LoVo (cell line): ENCODE measurements around the gene RNF2.
"Not testable (repeated sequence)": the region's sequence is repeated elsewhere in the genome, so short reads cannot be mapped to it uniquely, and the experiment has no call there.

ENCODE experiments used
- DNase-seq: peaks from one replicate; pipeline ENCODE4 v3.0.0-alpha.2; 2016; ENCODE audit warnings: low spot score

Gene RNF2

DNA sequence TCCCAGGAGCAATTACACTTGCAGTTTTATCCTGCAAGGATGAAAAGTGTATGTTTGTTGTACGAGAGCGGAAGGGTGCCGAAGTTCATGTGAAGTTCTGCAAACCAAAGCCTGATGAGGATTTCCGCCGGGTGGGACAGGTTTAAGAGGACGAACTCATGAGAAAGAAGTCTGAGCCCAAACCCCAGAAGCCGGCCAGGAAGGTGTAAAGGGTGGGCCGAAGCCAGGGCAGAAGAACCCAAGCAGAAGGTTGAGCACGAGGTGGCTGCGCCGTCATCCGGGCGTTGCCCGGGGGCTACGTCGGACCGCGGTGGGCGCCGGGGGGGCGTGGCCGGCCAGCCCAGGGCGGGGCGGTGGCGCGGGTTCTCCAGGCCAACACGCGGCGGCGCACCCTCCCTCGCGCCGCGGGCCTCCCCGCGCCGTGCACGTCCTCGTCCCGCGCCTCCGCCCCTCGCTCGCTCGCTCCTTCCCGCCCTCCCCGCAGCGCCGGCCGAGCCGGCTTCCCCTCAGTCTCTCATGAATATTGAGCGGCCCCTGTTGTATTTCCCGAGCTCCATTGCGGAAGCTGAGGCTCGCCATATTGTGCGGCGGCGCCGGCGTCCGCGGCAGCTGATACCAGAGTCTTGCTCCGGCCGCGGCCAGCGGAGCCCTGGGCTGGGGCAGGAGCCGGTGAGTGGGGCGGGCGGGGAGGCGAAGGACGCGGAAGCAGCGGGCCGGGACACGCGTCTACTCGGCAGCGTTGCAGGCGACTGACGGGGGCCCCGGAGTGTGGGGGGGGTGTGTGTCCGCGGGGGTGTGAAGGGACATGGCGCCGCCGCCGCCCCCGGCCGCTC is at the start of gene RNF2:
RNF2 (plus strand) TSS at position 578 of the 833 bp plus-strand sequence. CDS start 41,996 bp downstream, outside the sequence.
- peak; percentile 80 for DNase-seq

DNA sequence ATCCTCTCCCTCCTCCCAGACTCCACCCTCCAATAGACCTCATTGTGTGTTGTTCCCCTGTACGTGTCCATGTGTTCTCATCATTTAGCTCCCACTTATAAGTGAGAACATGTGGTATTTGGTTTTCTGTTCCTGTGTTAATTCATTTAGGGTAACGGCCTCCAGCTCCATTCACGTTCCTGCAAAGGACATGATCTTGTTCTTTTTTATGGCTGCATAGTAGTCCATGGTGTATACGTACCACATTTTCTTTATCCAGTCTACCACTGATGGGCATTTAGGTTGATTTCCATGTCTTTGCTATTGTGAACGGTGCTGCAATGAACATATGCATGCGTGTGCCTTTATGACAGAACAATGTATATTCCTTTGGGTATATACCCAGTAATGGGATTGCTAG is 45.4 kb upstream of the RNF2 start:
- DNase-seq = not testable (repeated sequence)

- peak; percentile 41 for DNase-seq
Measured at GRCh38 chr1:185001312-185001880, 44.0 kb upstream of the RNF2 start.

- DNase-seq = no peak
Measured at GRCh38 chr1:185008838-185009237, 36.5 kb upstream of the RNF2 start.

DNA sequence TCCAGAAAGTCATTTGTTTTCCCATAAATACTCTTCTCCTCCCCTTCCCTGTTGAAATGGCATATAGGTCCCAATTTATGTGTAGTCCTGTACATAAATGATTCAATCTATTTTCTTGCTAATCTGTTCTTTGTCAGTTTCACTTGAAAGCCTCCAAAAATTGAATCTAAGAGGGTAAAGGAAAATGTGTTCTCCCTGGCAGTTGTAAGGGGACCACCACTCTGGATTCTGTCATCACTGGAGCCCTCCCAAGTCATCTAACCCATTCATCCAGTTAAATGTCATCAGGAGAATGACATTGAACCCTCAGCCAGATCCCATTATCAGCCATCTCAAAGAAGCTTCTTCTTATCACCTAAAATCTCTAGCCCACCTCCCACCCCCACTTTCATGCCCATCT is 35.0 kb upstream of the RNF2 start:
- DNase-seq = no peak

GRCh38 chr1:185014941-185015340 is 30.4 kb upstream of the RNF2 start:
- DNase-seq = no peak

DNA sequence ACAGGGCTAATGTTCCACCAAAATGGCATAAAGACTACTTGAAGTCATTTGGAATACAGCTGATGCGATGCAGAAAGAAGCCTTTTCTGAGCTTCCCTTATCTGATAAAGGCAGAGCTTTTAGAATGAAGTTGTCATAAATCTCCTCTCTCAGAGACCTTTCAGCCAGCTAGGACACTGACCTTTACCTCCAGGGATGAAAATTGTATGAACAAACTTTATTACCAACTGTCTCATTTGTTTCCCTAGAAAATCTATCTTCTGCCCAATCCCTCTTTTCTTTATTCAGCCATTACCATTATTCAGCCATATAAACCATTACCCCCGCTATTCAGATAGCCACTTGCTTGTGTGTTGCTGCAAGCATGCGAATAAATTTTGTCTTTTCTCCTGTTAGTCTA is 29.7 kb upstream of the RNF2 start:
- DNase-seq = no peak

DNA sequence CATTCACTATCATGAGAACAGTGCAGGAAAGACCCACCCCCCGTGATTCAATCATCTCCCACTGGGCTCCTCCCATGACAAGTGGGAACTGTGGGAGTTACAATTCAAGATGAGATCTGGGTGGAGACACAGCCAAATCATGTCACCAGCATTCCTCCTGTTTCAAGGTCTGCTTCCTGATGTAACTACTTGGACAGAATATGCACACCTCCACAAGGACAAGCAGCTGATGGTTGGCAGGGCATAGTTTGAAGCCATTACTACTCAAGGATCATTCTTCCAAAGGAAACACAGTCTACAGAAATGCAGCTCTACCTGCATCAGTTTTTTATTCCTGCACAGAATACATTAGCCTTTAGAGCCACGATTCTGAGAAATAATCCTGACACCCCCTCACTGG is 28.5 kb upstream of the RNF2 start:
- DNase-seq = peak; percentile 54

GRCh38 chr1:185017338-185017737 is 28.0 kb upstream of the RNF2 start:
- peak; percentile 89 for DNase-seq

- DNase-seq = no peak
Measured at GRCh38 chr1:185017966-185018365, 27.4 kb upstream of the RNF2 start.

- no peak for DNase-seq
Measured at GRCh38 chr1:185027252-185027882, 18.0 kb upstream of the RNF2 start.

DNA sequence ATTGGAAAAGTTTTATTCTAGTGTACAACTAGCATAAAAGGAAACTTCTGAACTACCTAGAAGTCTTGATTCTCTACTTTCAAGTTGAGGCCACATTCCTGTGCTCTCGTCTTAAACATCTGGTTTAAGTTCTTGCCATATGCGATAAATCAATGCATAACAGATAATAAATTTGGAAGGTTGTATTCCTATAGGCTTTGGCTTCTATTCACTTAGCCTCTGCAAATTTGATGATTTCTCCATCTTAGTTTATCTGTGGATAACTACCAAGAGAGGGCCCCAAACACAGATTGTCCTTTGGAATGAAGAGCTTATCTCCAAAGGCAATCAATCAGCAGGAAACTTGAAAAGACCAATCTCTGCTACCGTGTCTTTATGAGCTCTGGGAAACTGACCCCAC is 11.7 kb upstream of the RNF2 start:
- no peak for DNase-seq

DNA sequence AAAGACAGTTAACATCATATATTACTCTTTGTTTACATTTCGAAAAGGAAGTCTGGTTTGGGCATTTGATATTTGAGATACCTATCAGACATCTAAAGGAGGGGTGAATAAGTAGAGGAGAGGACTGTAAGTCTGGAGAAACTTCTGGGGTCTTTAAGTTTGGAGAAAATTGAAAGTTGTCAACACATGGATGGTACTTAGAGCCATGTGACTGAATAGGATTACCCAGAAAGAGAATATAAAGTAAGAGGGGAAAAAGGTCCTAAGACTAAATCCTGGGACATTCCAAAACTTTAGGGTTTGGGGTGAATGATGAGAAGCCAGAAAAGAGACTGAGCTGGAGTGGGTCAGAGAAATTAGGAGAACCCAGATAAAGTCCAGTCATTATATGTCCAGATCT is 10.1 kb upstream of the RNF2 start:
- DNase-seq = no peak

DNA sequence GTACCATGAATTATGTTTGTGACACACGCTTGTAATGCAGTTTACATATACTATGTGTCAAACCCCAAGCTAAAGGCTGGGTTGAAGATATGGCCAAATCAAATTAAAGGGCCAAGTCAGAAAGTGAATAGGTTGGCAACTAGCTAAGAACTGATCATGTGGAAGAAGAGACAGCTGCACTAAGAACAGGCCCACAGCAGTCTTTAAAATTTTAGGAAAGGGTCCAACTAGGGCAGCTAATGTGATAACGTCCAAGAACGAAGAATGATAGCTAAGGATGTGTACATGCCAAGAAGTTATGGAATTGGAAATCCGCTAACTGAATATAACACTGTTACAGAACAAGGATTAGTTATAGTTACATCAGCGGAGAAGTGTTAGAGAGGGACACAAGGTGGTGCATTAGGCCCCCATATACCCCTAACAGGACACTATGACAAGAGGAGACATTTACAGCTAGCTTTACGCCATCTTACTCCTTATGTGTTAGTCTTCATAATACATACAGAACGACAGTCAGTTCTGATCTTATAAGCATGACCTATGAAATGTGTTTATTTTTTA is 6.5 kb upstream of the RNF2 start:
- DNase-seq = no peak

- DNase-seq = no peak
Measured at GRCh38 chr1:185039726-185040407, 5.5 kb upstream of the RNF2 start.

DNA sequence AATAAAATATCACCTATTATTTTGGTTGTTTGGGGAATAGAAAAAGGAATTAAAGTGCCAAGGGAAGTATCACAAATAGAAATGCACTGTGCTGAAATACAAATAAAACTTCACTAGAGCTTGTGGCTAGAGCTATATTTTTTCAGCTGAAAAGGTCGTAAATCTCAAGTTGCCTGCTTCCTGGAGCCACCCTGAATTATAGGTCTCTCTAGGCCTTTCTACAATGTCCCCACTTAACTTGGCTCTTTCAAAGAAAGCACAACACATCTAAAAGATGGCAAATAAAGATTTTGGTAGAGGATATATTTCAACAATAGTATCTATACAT is 5.0 kb upstream of the RNF2 start:
- no peak for DNase-seq

DNA sequence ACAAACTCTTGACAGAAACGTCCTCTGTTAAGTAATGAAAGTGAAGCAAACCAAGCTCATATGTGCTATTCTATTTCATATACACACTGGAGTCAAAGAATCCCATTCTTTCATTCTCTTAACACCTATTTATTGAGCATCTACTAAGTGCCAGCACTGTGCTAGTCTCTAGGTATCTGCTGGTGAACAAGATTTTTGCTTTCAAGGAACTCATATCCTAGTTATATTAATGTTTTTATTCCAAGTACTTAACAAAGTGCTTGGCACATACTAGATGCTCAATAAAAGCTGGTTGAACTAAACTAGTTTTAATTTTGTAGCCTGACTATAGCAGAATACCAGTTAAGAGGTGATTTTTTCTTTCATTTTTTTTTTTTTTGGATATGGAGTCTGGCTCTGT is 3.6 kb upstream of the RNF2 start:
- no peak for DNase-seq

GRCh38 chr1:185042737-185043136 is 2.6 kb upstream of the RNF2 start:
- no peak for DNase-seq

GRCh38 chr1:185044387-185044786 is 971 bp upstream of the RNF2 start:
- DNase-seq = no peak

- DNase-seq = peak; percentile 10
Measured at GRCh38 chr1:185045814-185046492, 595 bp downstream of the RNF2 start.

GRCh38 chr1:185046668-185047067 is 1.3 kb downstream of the RNF2 start:
- no peak for DNase-seq

DNA sequence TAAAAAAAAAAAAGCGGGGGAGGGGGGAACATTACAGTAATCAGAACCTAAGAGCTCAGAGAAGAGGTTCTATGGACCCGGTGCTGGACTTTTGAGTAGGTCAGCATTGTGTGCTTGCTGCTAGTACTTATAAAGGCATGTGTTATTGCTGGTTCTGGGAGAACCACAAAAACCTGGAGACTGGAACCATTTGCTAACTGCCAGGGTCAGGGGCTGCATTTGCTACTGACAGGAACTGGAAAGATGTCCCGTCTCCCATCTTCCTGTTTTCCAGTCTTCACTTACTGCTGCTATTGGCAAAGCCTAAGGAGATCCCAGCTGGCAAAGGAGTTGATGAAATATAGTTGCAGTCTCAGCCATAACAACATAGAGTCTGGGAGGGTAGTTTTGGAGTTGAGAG is 4.3 kb downstream of the RNF2 start:
- no peak for DNase-seq
